GM19467 (cell line): ENCODE measurements around the gene NRSN2.
"Not testable (repeated sequence)": the region's sequence is repeated elsewhere in the genome, so short reads cannot be mapped to it uniquely, and the experiment has no call there.

Experiments used
- ATAC-seq: cut with Tn5 transposase; IDR thresholded peaks from one replicate; pipeline ENCODE4 v1.9.1; 2021; ENCODE audit warnings: mild to moderate bottlenecking, moderate library complexity; ENCODE audit not compliant: unreplicated experiment

Gene NRSN2

GRCh38 chr20:325045-325888 is 21.6 kb upstream of the NRSN2 start, which contains the start of gene SOX12:
Gene SOX12 (plus strand): TSS chr20:325552. CDS start chr20:325925, 373 bp downstream.
- peak; percentile 68 for ATAC-seq

DNA sequence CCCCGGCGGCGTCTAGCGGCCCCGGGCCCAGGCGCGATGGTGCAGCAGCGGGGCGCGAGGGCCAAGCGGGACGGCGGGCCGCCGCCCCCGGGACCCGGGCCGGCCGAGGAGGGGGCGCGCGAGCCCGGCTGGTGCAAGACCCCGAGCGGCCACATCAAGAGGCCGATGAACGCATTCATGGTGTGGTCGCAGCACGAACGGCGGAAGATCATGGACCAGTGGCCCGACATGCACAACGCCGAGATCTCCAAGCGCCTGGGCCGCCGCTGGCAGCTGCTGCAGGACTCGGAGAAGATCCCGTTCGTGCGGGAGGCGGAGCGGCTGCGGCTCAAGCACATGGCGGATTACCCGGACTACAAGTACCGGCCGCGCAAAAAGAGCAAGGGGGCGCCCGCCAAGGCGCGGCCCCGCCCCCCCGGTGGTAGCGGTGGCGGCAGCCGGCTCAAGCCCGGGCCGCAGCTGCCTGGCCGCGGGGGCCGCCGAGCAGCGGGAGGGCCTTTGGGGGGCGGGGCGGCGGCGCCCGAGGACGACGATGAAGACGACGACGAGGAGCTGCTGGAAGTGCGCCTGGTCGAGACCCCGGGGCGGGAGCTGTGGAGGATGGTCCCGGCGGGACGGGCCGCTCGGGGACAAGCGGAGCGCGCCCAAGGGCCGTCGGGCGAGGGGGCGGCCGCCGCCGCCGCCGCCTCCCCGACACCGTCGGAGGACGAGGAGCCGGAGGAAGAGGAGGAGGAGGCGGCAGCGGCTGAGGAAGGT is 20.8 kb upstream of the NRSN2 start:
- no peak for ATAC-seq

DNA sequence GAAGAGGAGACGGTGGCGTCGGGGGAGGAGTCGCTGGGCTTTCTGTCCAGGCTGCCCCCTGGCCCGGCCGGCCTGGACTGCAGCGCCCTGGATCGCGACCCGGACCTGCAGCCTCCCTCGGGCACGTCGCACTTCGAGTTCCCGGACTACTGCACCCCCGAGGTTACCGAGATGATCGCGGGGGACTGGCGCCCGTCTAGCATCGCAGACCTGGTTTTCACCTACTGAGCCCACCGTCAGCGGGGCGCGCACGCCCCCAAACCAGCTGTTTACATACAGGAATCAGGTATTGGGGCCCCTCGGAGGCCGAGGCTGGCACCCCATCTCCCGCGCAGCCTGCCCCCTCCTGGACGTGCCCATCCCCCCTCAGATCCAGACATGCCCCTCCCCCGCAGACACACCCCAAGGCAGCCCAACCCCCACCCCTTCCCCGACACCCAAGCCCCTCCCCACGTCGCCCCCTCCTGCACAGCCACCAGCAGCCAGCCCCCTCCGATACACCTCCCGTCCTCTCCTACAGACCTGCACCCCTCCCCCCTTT is 20.2 kb upstream of the NRSN2 start:
- ATAC-seq: no peak

- no peak for ATAC-seq
Observed at GRCh38 chr20:327186-328026, 19.5 kb upstream of the NRSN2 start.

- ATAC-seq: no peak
Observed at GRCh38 chr20:328027-328974, 18.6 kb upstream of the NRSN2 start.

DNA sequence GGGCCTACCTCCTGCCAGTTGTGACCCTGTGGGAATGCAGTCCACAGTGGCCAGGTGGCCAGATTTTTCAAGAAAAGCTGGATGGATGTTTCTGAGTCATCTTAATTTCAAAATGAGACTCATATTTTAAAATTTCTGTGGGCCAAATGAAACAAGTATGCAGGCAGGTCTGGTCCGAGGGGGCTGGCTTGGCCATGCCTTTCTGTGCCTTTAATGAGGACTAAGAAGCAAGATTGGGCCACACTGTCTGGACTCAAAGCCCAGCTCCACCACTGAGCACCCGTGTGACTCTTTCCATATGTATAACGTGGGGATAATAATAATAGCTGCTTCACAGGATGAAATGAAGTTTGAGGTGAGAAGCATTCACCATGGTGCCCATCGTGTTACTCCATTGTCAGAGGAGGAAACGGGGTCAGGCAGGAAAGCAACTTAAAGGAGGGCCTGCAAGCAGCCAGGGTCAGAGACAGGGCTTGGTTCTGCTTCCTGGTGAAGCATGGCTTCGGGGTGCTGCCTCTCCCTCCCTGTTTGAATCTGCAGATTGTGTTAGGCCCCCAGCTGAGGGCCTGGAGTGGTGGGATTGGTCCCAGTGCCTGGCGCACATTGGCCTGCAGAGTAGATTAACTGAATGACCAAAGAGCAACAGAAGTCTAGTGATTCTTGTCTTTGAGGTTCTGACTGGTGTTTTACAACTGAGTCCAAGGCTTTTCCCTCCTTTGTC is 17.8 kb upstream of the NRSN2 start:
- no peak for ATAC-seq

DNA sequence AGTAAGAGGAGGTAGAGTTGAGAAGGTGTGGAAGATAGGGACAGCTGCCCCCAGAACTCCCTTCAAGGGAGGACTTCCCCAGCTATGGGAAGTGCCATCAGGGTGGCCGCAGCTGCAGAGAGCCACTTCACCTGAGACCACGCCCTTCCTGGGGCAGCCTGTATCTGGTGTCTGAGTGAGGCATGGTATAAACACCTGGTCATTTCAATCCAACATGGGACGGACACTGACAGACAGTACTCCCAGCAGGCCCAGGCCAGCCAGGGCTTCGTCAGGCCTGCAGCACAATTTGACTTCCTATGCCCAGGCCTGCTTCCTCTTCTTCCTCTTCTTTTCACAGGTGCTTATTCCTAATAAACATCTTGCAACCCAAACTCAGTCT is 17.1 kb upstream of the NRSN2 start:
- no peak for ATAC-seq

- no peak for ATAC-seq
Observed at GRCh38 chr20:330233-331149, 16.4 kb upstream of the NRSN2 start.

GRCh38 chr20:334578-334977 is 12.3 kb upstream of the NRSN2 start:
- ATAC-seq: no peak

GRCh38 chr20:336040-336439 is 10.9 kb upstream of the NRSN2 start:
- ATAC-seq: not testable (repeated sequence)

GRCh38 chr20:341682-342081 is 5.2 kb upstream of the NRSN2 start:
- ATAC-seq: no peak

GRCh38 chr20:343107-343506 is 3.8 kb upstream of the NRSN2 start:
- no peak for ATAC-seq

- ATAC-seq: no peak
Observed at GRCh38 chr20:346033-346639, 775 bp upstream of the NRSN2 start.

DNA sequence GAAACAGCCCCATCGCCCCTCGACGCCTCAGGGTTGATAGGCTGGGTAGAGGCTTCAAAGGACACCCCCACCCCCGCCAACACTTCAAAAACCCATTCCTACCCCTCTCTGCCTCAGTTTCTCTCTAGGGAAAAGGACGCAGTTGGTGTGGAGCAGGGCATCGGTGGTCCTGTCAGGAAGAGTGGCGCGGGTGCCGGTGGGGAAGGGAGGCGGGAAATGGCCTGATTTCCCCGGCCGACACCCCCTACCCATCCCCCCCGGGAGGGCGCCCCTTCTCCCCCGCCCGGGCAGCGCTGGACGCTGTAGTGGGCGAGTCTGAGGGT is 367 bp downstream of the NRSN2 start:
- ATAC-seq: no peak

DNA sequence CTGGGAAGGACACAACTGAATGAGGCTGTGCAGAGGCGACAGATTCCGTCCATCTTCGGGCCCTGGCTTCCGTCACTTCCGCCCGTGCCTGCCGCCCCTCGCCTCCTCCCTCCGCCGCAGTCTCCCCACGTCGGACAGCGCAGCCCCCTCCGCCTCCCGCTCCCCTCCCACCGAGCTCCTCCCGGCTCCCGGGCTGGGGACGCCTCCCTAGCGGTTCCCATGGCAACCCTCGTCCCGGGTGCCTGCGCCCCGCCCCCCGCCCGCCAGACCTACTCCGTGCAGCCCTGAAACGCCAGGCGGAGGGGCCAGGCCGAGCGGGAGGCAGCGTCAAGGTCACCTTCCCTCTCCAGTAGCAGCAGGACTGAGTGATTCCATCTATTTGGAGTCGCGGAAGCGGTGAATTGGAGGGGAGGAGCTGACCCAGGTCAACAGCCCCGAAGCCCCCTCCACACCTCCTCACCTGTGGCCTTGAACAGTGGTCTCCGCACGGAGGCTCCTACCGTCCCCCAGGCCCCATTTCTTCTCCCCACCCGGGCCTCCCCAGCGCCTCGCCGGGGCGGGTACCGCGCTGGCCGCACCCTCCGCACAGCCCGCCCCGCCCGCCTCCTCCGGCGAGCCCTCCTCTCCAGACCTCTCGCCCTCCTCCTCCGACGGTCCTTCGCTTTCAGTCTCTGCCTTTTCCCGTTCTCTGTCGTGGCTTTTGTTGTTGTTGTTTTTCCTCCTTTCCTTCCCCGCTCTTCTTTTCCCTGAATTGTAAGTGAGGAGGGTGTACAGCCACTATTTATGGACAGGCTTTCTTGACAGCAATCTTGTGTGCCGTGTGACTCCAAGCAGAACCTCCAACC is 951 bp downstream of the NRSN2 start:
- ATAC-seq: peak; percentile 61

DNA sequence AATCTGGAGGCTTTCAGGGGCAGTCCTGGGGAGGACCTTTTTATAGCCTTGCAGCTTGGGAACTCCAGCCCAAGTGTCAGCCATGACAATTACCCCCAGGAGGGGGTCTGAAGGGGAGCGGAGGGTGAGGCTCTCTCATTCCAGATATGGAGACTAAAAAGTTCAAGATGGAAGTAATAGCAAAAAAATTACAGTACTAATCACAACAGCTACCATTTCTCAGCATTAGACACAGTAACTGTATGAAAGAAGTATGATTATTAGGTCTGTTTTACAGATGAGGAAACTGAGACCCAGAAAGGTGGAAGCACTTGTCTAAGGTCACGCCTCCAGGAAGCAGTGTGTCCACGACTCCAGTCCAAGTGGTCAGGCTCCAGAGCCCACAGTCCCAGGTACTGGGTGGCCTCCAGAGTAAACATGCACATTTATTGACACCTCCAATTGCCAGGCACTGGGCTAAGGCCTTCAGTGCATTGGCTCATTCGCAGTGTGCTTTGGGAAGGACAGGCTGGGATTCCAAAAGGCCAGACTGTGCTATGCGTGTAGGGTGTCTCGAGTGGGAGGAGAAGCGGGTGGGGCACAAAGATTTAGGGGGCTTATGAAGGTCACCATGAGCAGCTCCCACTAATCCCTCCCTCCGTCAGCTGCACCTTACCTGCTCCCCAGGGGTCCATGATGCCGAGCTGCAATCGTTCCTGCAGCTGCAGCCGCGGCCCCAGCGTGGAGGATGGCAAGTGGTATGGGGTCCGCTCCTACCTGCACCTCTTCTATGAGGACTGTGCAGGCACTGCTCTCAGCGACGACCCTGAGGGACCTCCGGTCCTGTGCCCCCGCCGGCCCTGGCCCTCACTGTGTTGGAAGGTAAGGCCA is 2.3 kb downstream of the NRSN2 start:
- no peak for ATAC-seq
